HuH-7.5 (cell line): ENCODE measurements around the gene TXNRD1.
"Not testable (repeated sequence)": the region's sequence is repeated elsewhere in the genome, so short reads cannot be mapped to it uniquely, and the experiment has no call there.

Source experiments
- DNase-seq: peaks from one replicate; pipeline ENCODE4 v3.0.0; 2011; ENCODE audit warnings: low spot score

Gene TXNRD1

GRCh38 chr12:104328278-104328677 lies 112.7 kb downstream of the TXNRD1 start:
- not testable (repeated sequence) for DNase-seq

GRCh38 chr12:104328790-104329189 lies 113.2 kb downstream of the TXNRD1 start:
- DNase-seq: no peak

- DNase-seq: no peak
Measured at GRCh38 chr12:104329707-104330532, 114.3 kb downstream of the TXNRD1 start.

- no peak for DNase-seq
Measured at GRCh38 chr12:104331376-104331775, 115.8 kb downstream of the TXNRD1 start.

GRCh38 chr12:104332273-104332672 lies 116.7 kb downstream of the TXNRD1 start:
- not testable (repeated sequence) for DNase-seq

DNA sequence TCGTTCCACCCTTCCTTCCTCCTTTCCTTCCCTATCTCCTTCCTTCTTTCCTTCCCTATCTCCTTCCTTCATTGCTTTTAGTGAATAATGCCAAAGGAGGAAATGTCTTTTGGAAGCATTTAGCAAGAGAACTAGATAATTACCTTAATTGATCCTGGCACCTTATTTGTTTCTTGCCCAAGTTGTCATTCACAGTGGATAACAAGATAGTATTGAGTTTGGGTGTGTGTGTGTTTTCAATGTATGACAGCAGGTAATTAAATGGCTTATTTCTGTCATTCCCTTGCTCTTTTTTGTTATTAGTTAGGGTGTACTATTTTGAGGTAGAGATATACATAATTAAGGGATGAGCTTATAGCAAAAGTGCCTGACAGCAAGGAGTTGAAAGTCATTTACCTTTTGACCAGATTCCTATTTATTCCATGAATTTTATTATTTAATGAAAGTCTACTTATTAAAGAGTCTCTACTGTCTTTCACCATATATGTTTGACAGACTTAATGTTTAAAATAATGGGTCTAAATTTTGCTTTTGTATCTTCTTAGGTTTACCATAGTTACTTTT lies 118.2 kb downstream of the TXNRD1 start:
- DNase-seq: no peak

DNA sequence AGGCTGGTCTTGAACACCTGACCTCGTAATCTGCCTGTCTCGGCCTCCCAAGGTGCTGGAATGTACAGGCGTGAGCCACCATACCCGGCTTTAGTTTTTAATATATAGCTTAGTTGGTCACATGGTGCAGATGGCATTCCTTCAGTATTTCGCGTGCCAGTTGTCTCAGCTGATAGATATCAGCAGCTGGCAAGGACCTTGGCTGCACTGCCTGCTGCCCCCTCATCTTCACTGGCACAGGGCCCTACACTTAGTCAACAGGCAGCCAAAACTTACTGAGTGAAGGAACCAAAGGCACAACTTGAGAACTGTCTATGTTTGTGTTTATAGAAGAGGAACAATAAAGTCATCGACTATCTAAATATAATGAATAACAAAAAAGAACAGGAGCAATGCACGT lies 119.0 kb downstream of the TXNRD1 start:
- DNase-seq: no peak

GRCh38 chr12:104336115-104336514 lies 120.5 kb downstream of the TXNRD1 start:
- no peak for DNase-seq

GRCh38 chr12:104337030-104337558 lies 121.5 kb downstream of the TXNRD1 start:
- DNase-seq: no peak

GRCh38 chr12:104339663-104340062 lies 124.1 kb downstream of the TXNRD1 start:
- DNase-seq: no peak

DNA sequence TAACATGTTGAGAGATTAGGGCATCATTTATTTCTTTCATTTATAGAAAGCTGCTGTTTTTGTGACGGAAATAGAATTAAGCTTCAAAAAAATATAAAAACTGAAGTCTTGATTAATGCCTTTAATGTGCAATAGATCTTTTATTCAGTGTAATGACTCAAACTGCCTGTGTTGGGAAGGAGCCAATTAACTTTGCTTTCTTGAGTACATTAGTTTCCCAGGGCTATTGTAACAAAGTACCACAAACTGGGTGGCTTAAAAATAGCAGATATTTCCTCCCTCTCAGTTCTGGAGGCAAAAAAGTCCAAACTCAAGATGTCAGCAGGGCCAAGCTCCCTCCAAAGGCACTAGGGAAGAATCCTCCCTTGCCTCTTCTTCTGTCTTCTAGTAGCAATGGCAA lies 124.6 kb downstream of the TXNRD1 start:
- no peak for DNase-seq

DNA sequence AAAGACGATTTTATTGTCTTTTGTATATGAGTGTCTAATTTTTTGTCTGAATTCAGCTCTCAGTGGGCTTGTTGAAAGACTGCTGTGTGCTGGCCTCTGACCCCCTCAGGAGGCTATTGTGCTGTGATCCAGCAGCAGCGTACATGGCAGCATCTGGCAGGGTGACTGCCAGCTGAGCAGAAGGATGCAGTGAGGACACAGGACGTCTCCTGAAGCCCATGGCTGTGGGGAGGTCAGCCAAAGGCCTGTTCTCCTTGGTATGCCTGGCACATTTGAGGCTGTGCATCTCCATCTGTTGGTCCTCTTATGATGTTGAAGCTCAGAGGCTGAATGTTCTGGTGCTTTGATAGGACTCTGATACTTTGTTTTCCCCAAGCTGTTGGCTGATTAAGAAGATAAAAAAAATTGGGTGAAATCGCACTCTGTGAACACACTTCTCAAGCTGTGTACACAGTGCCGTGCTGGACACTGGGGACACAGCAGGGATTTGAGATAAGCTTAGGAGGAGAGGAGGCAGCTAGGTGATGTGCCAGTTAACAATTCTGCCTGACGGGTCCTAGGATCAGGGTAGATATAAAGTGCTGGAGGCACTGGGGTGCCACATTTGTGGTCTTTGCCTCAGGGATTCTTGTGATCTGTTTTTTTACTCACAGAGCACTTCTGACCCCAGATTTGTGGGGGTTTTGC lies 125.5 kb downstream of the TXNRD1 start:
- no peak for DNase-seq

- DNase-seq: no peak
Measured at GRCh38 chr12:104342147-104342546, 126.6 kb downstream of the TXNRD1 start.

GRCh38 chr12:104342635-104343249 lies 127.2 kb downstream of the TXNRD1 start:
- DNase-seq: no peak

GRCh38 chr12:104344682-104345081 lies 129.1 kb downstream of the TXNRD1 start:
- no peak for DNase-seq

DNA sequence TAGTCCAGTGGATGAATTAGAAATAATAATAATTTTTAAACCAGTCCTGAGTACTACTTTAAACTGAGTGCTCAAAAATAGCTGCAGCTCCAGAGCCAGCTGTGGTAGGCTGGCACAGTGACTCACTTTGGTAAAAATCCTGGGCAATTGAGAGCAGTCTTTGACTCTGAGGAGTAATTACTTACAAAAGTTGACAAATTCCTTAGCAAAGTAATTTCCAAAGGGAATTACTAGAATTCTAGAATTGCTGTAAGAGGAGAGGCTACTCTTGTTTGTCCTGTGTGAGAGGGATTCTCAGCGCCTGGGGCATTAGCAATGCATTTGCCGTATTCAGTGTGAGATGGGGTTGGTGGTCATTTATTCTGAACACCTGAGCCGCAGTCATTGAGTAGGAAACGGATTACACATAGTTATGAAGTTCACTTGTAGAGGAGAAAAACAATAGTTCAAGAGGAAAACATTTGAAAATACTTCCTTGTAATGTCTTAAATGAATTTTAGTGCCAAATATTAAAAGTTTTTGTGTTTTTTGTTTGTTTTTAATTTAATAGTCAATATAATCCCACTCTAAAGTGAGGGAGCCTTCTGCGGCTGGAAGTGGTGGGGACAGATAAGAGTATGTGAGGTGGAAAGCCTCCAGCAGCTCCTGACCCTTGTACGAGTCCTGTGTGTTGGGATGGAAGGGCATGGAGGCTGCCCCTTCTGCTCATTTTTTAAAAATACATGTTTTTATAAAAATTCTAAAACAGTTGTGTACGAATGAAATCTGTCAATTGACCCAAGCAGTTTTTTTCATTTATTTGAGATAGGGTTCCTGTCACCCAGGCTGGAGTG lies 129.9 kb downstream of the TXNRD1 start:
- no peak for DNase-seq

- no peak for DNase-seq
Measured at GRCh38 chr12:104347374-104348075, 131.9 kb downstream of the TXNRD1 start.

DNA sequence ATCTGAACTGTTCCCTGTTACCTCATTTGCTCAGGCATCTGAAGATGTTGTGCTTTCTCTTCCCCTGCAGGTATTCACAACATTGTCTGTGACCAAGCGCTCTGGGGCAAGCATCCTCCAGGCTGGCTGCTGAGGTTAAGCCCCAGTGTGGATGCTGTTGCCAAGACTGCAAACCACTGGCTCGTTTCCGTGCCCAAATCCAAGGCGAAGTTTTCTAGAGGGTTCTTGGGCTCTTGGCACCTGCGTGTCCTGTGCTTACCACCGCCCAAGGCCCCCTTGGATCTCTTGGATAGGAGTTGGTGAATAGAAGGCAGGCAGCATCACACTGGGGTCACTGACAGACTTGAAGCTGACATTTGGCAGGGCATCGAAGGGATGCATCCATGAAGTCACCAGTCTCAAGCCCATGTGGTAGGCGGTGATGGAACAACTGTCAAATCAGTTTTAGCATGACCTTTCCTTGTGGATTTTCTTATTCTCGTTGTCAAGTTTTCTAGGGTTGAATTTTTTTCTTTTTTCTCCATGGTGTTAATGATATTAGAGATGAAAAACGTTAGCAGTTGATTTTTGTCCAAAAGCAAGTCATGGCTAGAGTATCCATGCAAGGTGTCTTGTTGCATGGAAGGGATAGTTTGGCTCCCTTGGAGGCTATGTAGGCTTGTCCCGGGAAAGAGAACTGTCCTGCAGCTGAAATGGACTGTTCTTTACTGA lies 132.9 kb downstream of the TXNRD1 start:
- DNase-seq: no peak

DNA sequence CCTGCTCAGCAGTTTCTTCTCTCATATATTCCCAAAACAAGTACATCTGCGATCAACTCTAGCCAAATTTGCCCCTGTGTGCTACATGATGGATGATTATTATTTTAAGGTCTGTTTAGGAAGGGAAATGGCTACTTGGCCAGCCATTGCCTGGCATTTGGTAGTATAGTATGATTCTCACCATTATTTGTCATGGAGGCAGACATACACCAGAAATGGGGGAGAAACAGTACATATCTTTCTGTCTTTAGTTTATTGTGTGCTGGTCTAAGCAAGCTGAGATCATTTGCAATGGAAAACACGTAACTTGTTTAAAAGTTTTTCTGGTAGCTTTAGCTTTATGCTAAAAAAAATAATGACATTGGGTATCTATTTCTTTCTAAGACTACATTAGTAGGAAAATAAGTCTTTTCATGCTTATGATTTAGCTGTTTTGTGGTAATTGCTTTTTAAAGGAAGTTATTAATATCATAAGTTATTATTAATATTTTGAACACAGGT lies 133.5 kb downstream of the TXNRD1 start:
- DNase-seq: no peak
